ENCODE measurements around the gene C12orf42. TPM values are rescaled to one million over a fixed set of nuclear protein-coding genes. Genes with fewer than 3 reads are reported as not detected.

The C12orf42 gene
- total and polyA plus RNA-seq, 4 donors, result 0.14 to 0.17 TPM; not detected in 2

- Histone ChIP-seq H3K27me3 (ENCODE audit: control insufficient read depth in 4 of 4, insufficient read depth in 4 of 4, low read length in 3 of 4) (no peaks in the 10 kb centered on the region), H3K4me3 (ENCODE audit: low read depth in 1 of 3, low read length in 3 of 3) (no peak overlapping the region), H3K9ac (ENCODE audit: low read depth in 1 of 2, low read length in 2 of 2) (no peak overlapping the region), H3K27ac (ENCODE audit: low read depth in 1 of 2, low read length in 2 of 2) (no peak overlapping the region), H3K9me3 (ENCODE audit: control insufficient read depth in 4 of 4, low read length in 3 of 4) (no peaks in the 10 kb centered on the region), H3K36me3 (ENCODE audit: control insufficient read depth in 4 of 4, insufficient read depth in 3 of 4, low read depth in 1 of 4, low read length in 3 of 4) (no peaks in the 10 kb centered on the region), H3K4me1 (ENCODE audit: control insufficient read depth in 4 of 4, insufficient read depth in 4 of 4, low read length in 3 of 4) (no peaks in the 10 kb centered on the region)
- TF ChIP-seq YY1 (IDR thresholded peaks at IDR 0.05) (no peak), RAD21 (IDR thresholded peaks at IDR 0.05) (no peak), HNF4A (conservative IDR thresholded peaks at IDR 0.05) (no peak), HNF4G (IDR thresholded peaks at IDR 0.05) (no peak), ATF3 (IDR thresholded peaks at IDR 0.05) (no peak), EGR1 (IDR thresholded peaks at IDR 0.05; ENCODE audit: low read depth in 2 of 2) (no peak), FOXA2 (IDR thresholded peaks at IDR 0.05) (no peak), TAF1 (conservative IDR thresholded peaks at IDR 0.05) (no peak), NR2F2 (IDR thresholded peaks at IDR 0.05) (no peak), GABPA (IDR thresholded peaks at IDR 0.05 in 1 of 2, conservative IDR thresholded peaks at IDR 0.05 in 1 of 2) (no peak), MAX (IDR thresholded peaks at IDR 0.05) (no peak), CTCF (IDR thresholded peaks at IDR 0.05; ENCODE audit: low read depth, low read length, missing input control) (no peak), SP1 (IDR thresholded peaks at IDR 0.05) (no peak), REST (IDR thresholded peaks at IDR 0.05) (no peak), RXRA (IDR thresholded peaks at IDR 0.05) (no peak), JUND (IDR thresholded peaks at IDR 0.05) (no peak), ZBTB33 (IDR thresholded peaks at IDR 0.05) (no peak), FOXA1 (IDR thresholded peaks at IDR 0.05) (no peak)
- 82% methylated on average over 5 of the region's 5 CpGs for WGBS
- DNase-seq (ENCODE audit: low spot score), result no peak
Observed at GRCh38 chr12:103310546-103311270, 185.1 kb downstream of the C12orf42 start.

All from liver (tissue), 9 donors.